ENCODE measurements around the gene LMF2.
"Not testable (repeated sequence)": the region's sequence is repeated elsewhere in the genome, so short reads cannot be mapped to it uniquely, and the experiment has no call there.

Gene LMF2

DNA sequence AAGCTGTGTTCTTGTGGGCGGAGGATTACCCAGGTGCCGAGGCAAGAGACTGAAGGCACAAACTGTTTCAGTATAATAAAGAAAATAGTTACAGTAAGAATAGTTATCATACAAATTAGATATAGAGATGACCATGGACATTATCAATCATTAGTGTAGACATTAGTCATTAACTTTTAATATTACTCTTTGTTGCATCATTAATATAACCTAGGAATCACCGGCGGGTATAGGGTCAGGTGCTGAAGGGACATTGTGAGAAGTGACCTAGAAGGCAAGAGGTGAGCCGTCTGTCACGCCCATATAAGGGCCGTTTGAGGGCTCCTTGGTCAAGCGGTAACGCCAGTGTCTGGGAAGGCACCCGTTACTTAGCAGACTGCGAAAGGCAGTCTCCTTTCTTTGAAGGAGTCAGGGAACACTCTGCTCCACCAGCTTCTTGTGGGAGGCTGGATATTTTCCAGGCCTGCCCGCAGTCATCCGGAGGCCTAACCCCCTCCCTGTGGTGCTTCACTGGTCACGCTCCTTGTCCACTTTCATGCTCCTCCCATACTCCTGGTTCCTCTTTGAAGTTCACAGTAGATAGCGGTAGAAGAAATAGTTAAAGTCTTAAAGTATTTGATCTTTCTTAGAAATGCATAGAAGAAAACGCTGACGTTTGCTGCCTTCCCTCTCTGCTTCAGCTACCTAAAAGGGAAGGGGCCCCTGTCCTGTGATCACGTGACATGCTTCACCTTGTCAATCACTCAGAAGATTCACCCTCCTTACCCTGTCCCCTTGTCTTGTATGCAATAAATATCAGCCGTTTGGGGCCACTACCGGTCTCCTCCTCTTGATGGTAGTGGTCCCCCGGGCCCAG is 26.6 kb upstream of the LMF2 start:
- DNase-seq: not testable (repeated sequence)

DNA sequence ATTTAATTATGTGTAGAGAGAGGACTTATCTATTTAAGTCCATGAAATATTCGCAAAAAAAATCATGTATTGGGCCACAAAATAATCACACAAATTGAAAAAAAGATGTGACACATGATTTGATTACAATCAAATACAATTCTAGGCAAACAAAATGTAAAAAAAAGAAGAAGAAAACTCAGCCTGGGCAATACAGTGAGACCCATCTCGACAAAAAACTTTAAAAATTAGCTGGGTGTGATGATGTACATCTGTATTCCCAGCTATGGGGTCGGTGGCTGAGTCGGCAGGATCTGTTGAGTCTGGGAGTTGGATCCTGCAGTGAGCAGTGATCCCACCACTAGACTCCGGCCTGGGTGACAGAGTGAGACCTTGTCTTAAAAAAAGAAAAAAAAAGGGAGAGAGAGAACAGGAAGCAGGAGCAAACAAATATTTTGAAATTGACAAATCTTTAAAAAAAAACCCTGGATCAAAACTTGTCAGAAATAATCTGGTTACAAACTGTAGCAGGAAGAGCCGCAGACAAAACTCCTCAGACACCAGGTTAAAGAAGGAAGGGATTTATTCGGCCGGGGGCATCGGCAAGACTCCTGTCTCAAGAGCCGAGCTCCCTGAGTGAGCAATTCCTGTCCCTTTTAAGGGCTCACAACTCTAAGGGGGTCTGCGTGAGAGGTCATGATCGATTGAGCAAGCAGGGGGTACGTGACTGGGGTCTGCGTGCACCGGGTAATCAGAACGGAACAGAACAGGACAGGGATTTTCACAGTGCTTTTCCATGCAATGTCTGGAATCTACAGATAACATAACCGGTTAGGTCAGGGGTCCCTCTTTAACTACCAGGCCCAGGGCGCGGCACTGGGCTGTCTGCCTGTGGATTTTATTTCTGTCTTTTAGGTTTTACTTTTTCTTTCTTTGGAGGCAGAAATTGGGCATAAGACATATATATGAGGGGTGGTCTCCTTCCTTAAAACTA is 25.6 kb upstream of the LMF2 start:
- DNase-seq: no peak

GRCh38 chr22:50531962-50532674 is 24.6 kb upstream of the LMF2 start:
- no peak for DNase-seq

DNA sequence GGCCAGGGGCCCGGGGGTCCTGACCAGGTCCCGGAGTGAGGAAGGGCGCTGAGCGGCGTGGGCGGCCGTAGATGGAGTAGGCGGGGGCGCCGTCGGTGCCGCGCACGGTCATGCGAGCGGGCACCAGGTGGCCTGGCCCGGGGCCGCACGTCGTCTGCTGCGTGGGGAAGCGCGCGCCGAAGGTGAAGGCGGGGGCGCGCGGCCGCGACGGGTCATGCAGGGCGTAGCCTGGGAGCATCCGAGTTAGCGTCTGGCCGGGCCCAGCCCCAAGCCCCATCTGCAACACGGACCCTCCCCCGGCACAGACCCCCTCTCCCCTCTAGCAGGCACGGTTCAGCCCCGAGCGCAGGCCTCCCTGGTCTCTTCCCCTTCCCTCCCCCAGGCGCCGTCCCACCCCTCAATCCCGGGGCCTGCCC is 24.1 kb upstream of the LMF2 start:
- peak in 2 of 4 experiments; percentile 56 to 63 for DNase-seq

DNA sequence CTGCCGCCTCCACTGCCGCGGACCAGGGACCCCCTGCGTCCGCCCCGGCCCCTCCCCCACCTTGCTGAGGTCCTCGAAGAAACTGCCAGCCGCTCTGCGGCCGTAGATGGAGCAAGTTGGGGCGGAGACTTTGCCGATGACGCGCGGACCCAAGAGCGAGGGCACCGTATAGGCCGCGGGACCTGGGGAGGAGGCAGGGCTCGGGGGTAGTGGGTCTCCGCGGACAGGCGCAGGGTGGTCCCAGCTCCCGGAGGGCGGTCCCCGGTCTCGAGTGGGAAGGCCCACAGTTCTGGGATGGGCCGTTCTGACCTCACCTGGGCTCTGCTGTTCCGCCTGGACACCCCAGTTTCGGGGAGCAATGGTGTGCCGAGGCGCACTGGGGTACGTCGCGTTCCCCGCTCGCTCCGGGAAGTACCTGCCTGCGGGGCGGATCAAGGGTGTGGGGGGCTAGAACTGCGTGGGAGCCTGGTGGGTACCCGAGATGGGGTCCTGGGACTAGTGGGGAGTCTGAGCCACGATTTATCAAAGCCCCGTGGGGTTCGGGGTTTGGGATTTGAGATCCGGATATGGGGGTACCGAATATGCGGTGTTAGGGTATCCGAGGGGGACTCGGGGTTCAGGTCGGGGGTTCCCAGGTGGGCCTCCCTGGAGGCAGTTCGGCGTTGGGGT is 23.5 kb upstream of the LMF2 start:
- DNase-seq: peak; percentile 41 to 69 (median 60)

- no peak for DNase-seq
These were observed 23.0 kb upstream of the LMF2 start for GRCh38 chr22:50530580-50530876.

GRCh38 chr22:50529897-50530579 is 22.5 kb upstream of the LMF2 start, which contains the start of gene TYMP:
TYMP (minus strand) TSS chr22:50530012; CDS start chr22:50529709, 303 bp downstream.
- peak in 2 of 4 experiments; percentile 34 to 60 for DNase-seq

DNA sequence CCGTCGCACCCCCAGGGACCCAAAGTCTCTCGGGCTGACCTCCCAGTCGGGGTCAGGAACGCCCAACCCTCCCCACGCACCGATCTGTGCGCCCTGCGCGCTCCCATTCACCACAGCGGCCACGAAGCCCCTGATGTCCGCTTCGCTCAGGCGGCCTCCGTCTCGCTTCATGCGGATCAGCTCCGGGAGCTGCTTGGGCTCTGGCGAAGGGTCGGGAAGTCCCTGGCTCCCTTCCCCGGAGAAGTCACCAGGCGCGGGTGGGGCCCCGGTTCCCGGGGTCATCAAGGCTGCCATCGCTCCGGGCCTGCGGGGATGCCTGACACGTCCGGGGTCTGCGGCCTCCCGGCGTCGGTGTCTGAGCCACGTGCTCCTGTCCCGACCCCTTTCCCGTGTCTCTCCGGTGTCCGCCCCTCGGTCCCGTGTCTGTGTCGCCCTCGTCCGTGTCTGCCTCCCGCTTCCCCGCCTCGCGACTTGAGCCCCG is 22.0 kb upstream of the LMF2 start:
- no peak for DNase-seq

DNA sequence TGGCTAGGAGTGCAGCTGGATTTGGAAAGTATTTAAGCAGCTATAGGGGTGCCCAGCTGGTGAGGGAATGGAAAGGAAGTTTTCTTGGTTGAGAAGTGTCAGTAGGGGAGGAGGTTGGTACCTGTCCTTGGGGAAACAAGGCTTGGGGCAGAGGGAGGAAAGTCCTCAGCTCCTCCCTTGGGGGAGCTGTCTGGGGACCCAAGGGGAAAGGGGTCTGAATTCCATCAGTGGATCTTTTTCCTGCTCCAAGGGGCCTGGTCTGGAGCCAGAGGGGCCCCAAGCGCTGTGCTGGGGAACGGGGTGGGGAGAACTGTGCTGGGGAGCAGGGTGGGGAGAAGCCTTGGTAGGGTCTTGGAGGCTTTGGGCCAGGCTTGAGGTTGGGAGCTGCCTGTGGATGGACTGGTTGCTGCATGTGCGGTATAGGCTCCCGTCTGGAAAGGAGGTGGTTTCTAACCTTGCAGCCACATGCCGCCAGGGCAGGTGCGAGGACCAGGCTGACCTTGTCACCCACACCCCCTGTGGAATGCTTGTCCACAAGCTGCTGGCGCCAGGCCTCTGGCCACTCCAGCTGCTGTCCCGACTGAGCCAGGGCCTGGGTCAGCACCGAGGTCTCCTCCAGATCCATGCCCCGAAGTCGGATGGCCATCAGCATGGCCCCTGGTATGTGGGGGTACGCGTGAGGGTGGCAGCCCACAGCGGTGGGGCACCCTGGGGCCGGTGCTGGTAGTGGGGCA is 21.3 kb upstream of the LMF2 start:
- DNase-seq: no peak

DNA sequence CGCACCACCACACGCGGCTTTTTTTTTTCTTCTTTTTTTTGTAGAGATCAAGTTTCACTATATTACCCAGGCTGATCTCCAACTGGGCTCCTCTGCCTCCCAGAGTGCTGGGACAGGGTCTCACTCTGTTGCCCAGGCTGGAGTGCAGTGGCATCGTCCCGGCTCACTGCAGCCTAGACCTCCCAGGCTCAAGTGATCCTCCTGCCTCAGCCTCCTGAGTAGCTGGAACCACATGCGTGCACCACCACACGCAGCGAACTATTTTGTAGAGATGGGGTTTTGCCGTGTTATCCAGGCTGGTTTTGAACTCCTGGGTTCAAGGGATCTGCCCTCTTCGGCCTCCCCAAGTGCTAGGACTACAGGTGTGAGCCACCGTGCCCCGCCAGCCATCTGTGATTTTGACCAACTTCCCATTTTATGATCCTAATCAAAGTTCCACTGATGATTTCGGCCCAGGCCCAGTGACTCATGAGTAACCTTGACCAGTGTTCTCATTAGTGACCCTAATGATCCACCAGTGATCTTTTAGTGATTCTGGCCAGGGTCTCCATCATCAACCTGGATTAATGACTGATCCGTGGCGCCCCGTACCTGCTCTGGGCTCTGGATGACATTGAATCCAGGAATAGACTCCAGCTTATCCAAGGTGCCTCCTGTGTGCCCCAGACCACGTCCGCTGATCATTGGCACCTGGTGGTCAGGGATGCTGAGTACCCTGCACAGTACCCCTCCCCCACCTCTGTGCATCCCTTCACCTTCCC is 20.6 kb upstream of the LMF2 start:
- DNase-seq: no peak

DNA sequence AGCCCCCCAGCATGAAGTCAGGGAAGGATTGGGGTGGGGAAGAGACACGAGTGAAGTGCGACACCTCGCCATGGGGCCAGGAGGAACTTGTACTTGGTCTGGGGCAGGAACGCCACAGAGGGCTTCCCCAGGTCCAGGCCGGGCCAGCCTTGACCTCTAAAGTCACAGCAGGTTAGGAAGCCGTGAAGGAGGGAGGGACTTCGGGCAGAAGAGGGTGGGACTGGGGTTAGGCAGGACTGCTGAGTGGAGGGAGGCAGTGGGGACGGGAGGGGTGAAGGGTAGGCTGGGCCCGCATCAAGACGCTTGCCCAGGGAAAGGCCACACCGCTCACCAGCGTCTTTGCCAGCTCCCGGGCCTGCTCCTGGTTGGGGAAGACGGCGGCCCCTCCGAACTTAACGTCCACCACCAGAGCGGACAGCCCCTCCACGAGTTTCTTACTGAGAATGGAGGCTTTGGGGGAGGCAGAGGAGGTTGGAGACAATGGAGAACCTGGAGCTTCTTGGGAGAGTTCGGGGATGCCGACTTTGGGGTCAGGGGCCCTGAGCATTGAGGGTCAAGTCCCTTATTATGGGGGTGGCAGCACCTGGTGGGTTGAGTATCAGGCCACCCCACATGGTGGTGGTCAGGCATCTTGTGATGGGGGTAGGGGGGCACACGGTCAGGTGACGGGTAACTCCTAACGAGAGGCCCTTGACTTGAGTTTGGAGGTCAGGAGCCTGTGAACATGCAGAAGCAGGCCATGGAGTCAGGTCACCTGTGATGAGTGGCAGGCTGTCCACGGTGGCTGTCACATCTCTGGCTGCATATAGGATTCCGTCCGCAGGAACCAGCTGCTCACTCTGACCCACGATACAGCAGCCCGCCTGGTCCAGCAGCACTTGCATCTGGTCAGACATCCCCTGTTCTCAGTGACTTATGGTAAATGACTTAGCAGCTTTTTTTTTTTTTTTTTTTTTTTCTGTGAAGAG is 19.6 kb upstream of the LMF2 start:
- no peak for DNase-seq

GRCh38 chr22:50526108-50526833 is 18.8 kb upstream of the LMF2 start:
- DNase-seq: peak; percentile 70 to 77 (median 73)

- DNase-seq: no peak
These were observed 18.3 kb upstream of the LMF2 start for GRCh38 chr22:50525858-50526107.

- DNase-seq: peak; percentile 94 to 98 (median 96)
These were observed 17.8 kb upstream of the LMF2 start, which contains the start of gene SCO2 for GRCh38 chr22:50525104-50525857. SCO2 (minus strand) TSS chr22:50525598; CDS start chr22:50524411, 1,187 bp downstream.

GRCh38 chr22:50524676-50525103 is 17.2 kb upstream of the LMF2 start:
- no peak for DNase-seq

DNA sequence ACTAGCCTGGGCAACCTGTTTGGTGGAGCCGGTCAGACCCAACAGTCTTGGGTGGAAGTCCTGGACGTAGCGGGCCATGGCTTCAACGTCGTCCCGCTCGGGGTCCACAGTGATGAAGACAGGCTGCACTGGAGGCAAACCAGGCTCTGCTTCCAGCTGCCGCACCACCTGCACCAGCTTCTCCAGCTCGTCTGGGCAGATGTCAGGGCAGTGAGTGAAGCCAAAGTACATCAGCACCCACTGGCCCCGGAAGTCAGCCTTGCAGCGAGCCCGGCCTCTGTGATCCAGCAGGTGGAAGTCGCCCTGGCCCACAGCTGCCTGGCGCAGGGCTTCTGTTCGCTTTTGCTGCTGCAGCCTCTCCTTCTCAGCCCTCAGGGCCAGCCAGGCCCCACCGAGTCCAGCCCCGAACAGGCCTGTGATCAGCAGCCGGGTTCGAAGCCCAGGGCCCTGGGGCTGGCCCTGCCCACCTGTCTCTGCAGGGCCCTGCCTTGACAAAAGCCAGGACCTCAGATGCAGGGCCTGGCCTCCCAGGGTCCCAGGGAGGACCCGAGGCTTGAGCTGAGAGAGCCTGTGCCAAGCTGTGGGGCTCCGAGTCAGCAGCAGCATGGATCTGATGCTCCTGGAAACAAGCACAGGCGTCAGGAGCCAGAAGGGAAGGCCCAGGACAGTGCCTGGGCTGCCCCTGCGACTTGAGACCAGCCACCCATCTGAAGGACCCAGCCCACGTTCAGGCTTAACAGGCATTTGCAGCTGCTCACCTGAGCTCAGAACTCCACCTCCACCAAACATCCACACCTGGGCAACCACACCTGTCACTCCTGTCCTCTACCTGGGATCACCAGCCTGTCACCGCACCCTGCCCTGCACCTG is 16.5 kb upstream of the LMF2 start:
- DNase-seq: no peak

GRCh38 chr22:50523458-50523805 is 15.9 kb upstream of the LMF2 start:
- no peak for DNase-seq

Data from activated naive CD4-positive, alpha-beta T cell (primary cell).